ENCODE results near the gene ZNF280B. TPM values are rescaled to one million over a fixed set of nuclear protein-coding genes. Genes with fewer than 3 reads are reported as not detected.

Gene ZNF280B
- total and polyA plus RNA-seq, 2 donors (not counting 3 experiments of a cell fraction or from before 2014, with no cell fraction given), result 1.5 to 3.1 TPM

- no peaks in the 10 kb centered on the region for H3K27me3 ChIP-seq (ENCODE audit: control insufficient read depth in 2 of 2, insufficient read depth in 2 of 2, low read length in 2 of 2)
- no peak overlapping the region for H3K27ac ChIP-seq (ENCODE audit: insufficient read depth, low read depth, low read length)
- H3K9me3 ChIP-seq (replicated peaks; ENCODE audit: control insufficient read depth, insufficient read depth, low read length), result no peaks in the 10 kb centered on the region
- no peak for FAIRE-seq
- DNase-seq (ENCODE audit: low read depth, low spot score), result no peak
- intact Hi-C loops (cut with micrococcal nuclease) (no loop called here), dilution Hi-C loops (cut with MboI; ENCODE audit: extremely low pct_ligation_motif_present, low sequenced_read_pairs) (no loop called here)
- ChIA-PET CTCF (interaction anchor here (1.2 to 2.6 kb wide), 4 partner anchors 20 to 98 kb away, joined by 3 to 12 read pairs (median 3); partner anchors contain the start of genes ZNF280A and ZNF280B), POLR2A (no interaction called here)
- peaks cover 3 to 4% of the 10 kb centered on the region in 2 experiments for H3K36me3 ChIP-seq (ENCODE audit: control insufficient read depth in 2 of 2, extremely low read depth in 1 of 2, insufficient read depth in 2 of 2, low read length in 2 of 2)
- no peaks in the 10 kb centered on the region for H3K79me2 ChIP-seq (ENCODE audit: control insufficient read depth, insufficient read depth, low read length)
- BruUV-seq (replicated peaks), result no TSS peak
- H2AFZ ChIP-seq (ENCODE audit: low read depth, low read length), result no peak overlapping the region
- no peaks in the 10 kb centered on the region for H3K4me1 ChIP-seq (ENCODE audit: control insufficient read depth, extremely low read depth, insufficient read depth, low read length)
- H3K4me2 ChIP-seq (ENCODE audit: insufficient read depth, low read length), result no peak overlapping the region
- H3K9ac ChIP-seq (replicated peaks; ENCODE audit: extremely low read depth, insufficient read depth, low read length), result no peak overlapping the region
- no peaks in the 10 kb centered on the region for H4K20me1 ChIP-seq (replicated peaks; ENCODE audit: control insufficient read depth, extremely low read depth, insufficient read depth, low read length)
- H3K9me1 ChIP-seq (replicated peaks; ENCODE audit: control insufficient read depth, extremely low read depth, insufficient read depth, low read length), result no peaks in the 10 kb centered on the region
- H3K4me3 ChIP-seq (replicated peaks in 1 of 3; ENCODE audit: insufficient read depth in 1 of 3, low read depth in 1 of 3, low read length in 3 of 3), result no peak overlapping the region
- TF ChIP-seq EZH2 (IDR thresholded peaks at IDR 0.05; ENCODE audit: borderline replicate concordance, low read depth, low read length, severe bottlenecking), result no peak
- no peak for TF ChIP-seq CTCF (IDR thresholded peaks at IDR 0.05; ENCODE audit: extremely low read depth in 1 of 2, insufficient read depth in 1 of 2, low read depth in 1 of 2, low read length in 2 of 2)
- TF ChIP-seq GATA2 (IDR thresholded peaks at IDR 0.05; ENCODE audit: insufficient read depth, insufficient read length, low read depth, low read length), result no peak
- TF ChIP-seq MAX (IDR thresholded peaks at IDR 0.05; ENCODE audit: insufficient read depth, insufficient read length), result no peak
- TF ChIP-seq POLR2AphosphoS5 (IDR thresholded peaks at IDR 0.05; ENCODE audit: insufficient read depth, low read depth, low read length), result no peak
- TF ChIP-seq MYC (IDR thresholded peaks at IDR 0.05; ENCODE audit: low read depth, low read length), result no peak
- TF ChIP-seq JUN (IDR thresholded peaks at IDR 0.05; ENCODE audit: borderline replicate concordance, insufficient read depth, insufficient read length, low read depth), result no peak
- no peak for TF ChIP-seq POLR2A (IDR thresholded peaks at IDR 0.05; ENCODE audit: low read depth, low read length)
- TF ChIP-seq FOS (IDR thresholded peaks at IDR 0.05; ENCODE audit: borderline replicate concordance, insufficient read depth, low read length), result no peak
Observed at GRCh38 chr22:22488736-22489135, 19.8 kb downstream of the ZNF280B start.
